Heart left ventricle (tissue), 16 donors: ENCODE results near the gene DPP9. TPM values are rescaled to one million over a fixed set of nuclear protein-coding genes. Genes with fewer than 3 reads are reported as not detected.

ENCODE experiments used
- ATAC-seq, 4 donors: fragments of 200-7000 bp; cut with Tn5 transposase; one replicate each; pipeline ENCODE4 v1.9.1; 2020 to 2022; ENCODE audit warnings: moderate library complexity in 4 of 4, mild to moderate bottlenecking in 3 of 4, moderate number of reproducible peaks in 1 of 4
- DNase-seq, 5 donors: peaks; one replicate each; pipeline ENCODE4 v3.0.0-alpha.2; 2020
- H3K27ac ChIP-seq, 12 donors: fragments of 200-600 bp; sonication (generic) in 4 of 12; one replicate each; pipeline versions ENCODE4 v1.5.0 to v1.8.0; 2016 to 2022; ENCODE audit warnings: mild to moderate bottlenecking in 2 of 12
- H3K27me3 ChIP-seq, 9 donors: fragments of 200-600 bp; sonication (generic) in 2 of 9; one replicate each; pipeline versions ENCODE4 v1.5.1 to v1.8.0; 2016 to 2022; ENCODE audit warnings: mild to moderate bottlenecking in 3 of 9
- H3K36me3 ChIP-seq, 9 donors: fragments of 200-600 bp; sonication (generic) in 2 of 9; one replicate each; pipeline versions ENCODE4 v1.5.0 to v1.8.0; 2018 to 2022; ENCODE audit warnings: mild to moderate bottlenecking in 2 of 9
- H3K4me1 ChIP-seq, 12 donors: fragments of 200-600 bp; sonication (generic) in 4 of 12; one replicate each; pipeline versions ENCODE4 v1.5.0 to v1.8.0; 2016 to 2022; ENCODE audit warnings: mild to moderate bottlenecking in 3 of 12
- H3K4me3 ChIP-seq, 12 donors: fragments of 200-600 bp; sonication (generic) in 4 of 12; one replicate each; pipeline versions ENCODE4 v1.5.0 to v1.8.0; 2017 to 2022; ENCODE audit warnings: mild to moderate bottlenecking in 9 of 12, moderate library complexity in 4 of 12
- H3K9me3 ChIP-seq, 12 donors: fragments of 200-600 bp; sonication (generic) in 4 of 12; one replicate each; pipeline versions ENCODE4 v1.5.0 to v1.8.0; 2016 to 2022; ENCODE audit warnings: mild to moderate bottlenecking in 1 of 12
- POLR2A ChIP-seq, 2 donors: fragments of 450-650 bp; IDR thresholded peaks; one replicate each; pipeline ENCODE4 v1.6.1; 2017; ENCODE audit warnings: antibody characterized with exemption in 2 of 2, mild to moderate bottlenecking in 2 of 2, moderate library complexity in 2 of 2
- whole genome bisulfite sequencing, 4 donors: extraction: QIAGEN DNeasy Blood & Tissue Kit in 2 of 4; methylation state at CpG; one replicate each; pipeline versions ENCODE4 v1.1.5 to v1.1.7; 2013 to 2018; 5-methylcytosine and 5-hydroxymethylcytosine counted together
- intact Hi-C, 10 donors: fragments of 100-400 bp; cut with DNase I; formaldehyde crosslinking; loops; one replicate each; pipeline versions ENCODE4 v1.11.1 to v1.14.2; 2022
- polyA plus RNA-seq, 2 donors: library from polyadenylated mRNA; stranded (reverse); fragments of 200-250 nt; gene quantifications; one replicate each; pipeline ENCODE4 v1.2.3, GENCODE V29; 2013
- total RNA-seq, 9 donors: library from RNA; depleted of rRNA in 2 of 9; stranded (reverse); fragments of >200 nt in 2 of 9; fragmentation: NEBNext Ultra II Directional in 3 of 9; extraction: Animal tissue kit (Norgen Biotek cat#: 25700) in 3 of 9; gene quantifications; one replicate each; pipeline versions ENCODE4 v1.1.0 to v1.2.4, GENCODE V29; 2016 to 2023
- TF ChIP-seq, protein P1 (sequence below), 12 donors: fragments of 200-600 bp; sonication (generic) in 4 of 12; IDR thresholded peaks; one replicate each; pipeline versions ENCODE4 v1.5.0 to v1.8.0; 2018 to 2022; ENCODE audit warnings: antibody characterized with exemption in 12 of 12, mild to moderate bottlenecking in 5 of 12
- donor health status: ischemic (EF 13 %, LVEDD 7.1; RV severe dilation, severe dysfunction).
- donor health status: healthy with polysubstance abuse.
- donor health status: DM: no; HTN: yes; CAD: no.
- donor health status: DM: no; HTN: no; CAD: no.
- donor health status: ischemic (EF 25% LVEDD 6.9; RV normal size, moderate dysfunction).
- donor health status: ischemic (EF 25% LVEDD 5.7; RV mildly dilated, moderate dysfunction).
- donor health status: healthy.
- donor health status: DM: yes; HTN: yes; CAD: no.
- donor health status: ischemic (EF 35%, LVEDD 5.7; RV mildly dilated, moderate dysfunction).
- donor health status: nonischemic (EF 11% LVEDD 7.7; RV severe dilation, severe dysfunction).
- donor health status: DM: yes; HTN: yes; CAD: no.
- donor health status: PGD.
- donor health status: ischemic (EF 29% LVEDD 5.4; RV normal size, mild dysfunction).
- donor health status: nonischemic (EF 23%, LVEDD 6.1; RV moderate dilation, normal function).

Gene DPP9
- total and polyA plus RNA-seq, 11 donors = 30.7 to 65.2 (median 47.7) TPM

DNA sequence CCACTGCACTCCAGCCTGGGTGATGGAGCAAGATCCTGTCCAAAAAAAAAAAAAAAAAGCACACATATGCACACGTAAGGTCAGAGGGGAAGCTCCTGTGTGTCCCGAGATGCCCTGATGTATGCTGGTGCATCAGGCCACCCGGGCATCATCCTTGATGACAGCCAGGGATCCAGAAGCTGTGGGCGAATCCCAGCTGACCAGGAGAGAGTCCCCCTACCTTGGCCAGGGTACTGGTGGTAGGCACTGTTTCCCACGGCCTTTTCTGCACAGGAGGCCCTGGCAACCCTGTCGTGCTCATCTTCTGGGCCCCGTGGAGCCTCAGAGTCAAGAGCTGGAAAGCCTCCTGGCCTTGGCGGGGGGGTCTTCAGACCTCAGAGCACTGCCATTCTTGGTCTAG, 67.5 kb downstream of the DPP9 start:
- Histone ChIP-seq H3K4me3 (no peak overlapping the region), H3K9me3 (peaks cover 0 to 14% (median 4%) of the 10 kb centered on the region in 12 donors), H3K4me1 (peaks cover 0 to 7% (median 0%) of the 10 kb centered on the region in 12 donors), H3K27ac (no peak overlapping the region), H3K36me3 (peaks cover 5 to 84% (median 67%) of the 10 kb centered on the region in 9 donors), H3K27me3 (no peaks in the 10 kb centered on the region)
- ATAC-seq = no peak
- WGBS, 4 donors = 77 to 82% (median 82%) methylated on average over 7 to 8 of the region's 8 CpGs
- no peak for DNase-seq
- TF ChIP-seq, protein P1, sequence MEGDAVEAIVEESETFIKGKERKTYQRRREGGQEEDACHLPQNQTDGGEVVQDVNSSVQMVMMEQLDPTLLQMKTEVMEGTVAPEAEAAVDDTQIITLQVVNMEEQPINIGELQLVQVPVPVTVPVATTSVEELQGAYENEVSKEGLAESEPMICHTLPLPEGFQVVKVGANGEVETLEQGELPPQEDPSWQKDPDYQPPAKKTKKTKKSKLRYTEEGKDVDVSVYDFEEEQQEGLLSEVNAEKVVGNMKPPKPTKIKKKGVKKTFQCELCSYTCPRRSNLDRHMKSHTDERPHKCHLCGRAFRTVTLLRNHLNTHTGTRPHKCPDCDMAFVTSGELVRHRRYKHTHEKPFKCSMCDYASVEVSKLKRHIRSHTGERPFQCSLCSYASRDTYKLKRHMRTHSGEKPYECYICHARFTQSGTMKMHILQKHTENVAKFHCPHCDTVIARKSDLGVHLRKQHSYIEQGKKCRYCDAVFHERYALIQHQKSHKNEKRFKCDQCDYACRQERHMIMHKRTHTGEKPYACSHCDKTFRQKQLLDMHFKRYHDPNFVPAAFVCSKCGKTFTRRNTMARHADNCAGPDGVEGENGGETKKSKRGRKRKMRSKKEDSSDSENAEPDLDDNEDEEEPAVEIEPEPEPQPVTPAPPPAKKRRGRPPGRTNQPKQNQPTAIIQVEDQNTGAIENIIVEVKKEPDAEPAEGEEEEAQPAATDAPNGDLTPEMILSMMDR (IDR thresholded peaks at IDR 0.05) = no peak
- TF ChIP-seq POLR2A (IDR thresholded peaks at IDR 0.05) = no peak
- intact Hi-C loops = no loop called here

DNA sequence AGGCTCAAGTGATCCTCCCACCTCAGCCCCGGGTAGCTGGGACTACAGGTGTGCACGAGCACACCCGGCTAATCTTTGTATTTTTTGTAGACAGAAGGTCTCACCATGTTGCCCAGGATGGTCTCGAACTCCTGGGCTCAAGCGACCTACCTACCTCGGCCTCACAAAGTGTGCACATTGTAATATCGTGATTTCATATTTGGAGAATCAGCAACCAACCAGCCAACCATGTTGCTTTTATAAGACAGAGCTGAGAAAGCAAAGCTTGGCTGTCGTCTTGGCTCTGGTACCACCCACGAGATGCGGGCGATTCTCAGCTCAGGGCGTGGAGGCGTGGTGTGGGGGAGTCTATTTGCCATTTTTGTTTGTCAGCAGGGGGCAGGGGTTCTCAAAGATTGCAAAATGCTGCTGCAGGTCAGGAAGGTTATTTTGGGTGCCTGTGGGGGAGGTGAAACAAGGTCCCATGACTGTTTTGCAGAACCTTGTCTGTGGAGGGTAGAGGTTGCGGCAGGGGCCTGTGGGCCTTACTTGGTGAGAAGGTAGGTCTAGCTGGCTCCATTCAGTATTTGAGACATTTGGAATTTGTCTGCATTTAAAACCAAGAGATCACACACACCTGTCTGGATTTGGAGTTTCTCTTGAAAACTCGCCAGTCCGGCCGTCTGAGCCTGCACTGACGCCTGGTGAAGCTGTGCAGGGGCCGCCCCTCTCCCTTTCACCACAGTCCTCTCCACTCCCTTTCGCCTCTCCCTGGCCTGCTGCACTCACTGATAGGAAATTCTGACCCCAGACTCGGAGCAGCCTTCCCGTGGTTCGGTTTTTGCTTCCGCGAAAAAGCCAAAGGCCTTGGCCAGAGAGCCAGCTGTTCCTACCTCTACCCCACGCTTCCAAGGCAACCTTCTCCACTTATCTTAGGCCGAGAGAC, 68.9 kb downstream of the DPP9 start:
- no peak for TF ChIP-seq POLR2A (IDR thresholded peaks at IDR 0.05)
- TF ChIP-seq, protein P1 (IDR thresholded peaks at IDR 0.05) = no peak
- 76 to 85% (median 81%) methylated on average over 27 of the region's 27 CpGs for WGBS, 4 donors
- Histone ChIP-seq H3K27ac (peak overlapping the region in 4 of 12 donors; percentile 10 to 45 (median 28)), H3K4me1 (peaks cover 0 to 17% (median 6%) of the 10 kb centered on the region in 12 donors), H3K27me3 (no peaks in the 10 kb centered on the region), H3K36me3 (peaks cover 5 to 72% (median 54%) of the 10 kb centered on the region in 9 donors), H3K9me3 (peaks cover 0 to 14% (median 4%) of the 10 kb centered on the region in 12 donors), H3K4me3 (no peak overlapping the region)
- peak in 2 of 4 donors; percentile 6 to 51 for ATAC-seq
- intact Hi-C loops = no loop called here
- no peak for DNase-seq

DNA sequence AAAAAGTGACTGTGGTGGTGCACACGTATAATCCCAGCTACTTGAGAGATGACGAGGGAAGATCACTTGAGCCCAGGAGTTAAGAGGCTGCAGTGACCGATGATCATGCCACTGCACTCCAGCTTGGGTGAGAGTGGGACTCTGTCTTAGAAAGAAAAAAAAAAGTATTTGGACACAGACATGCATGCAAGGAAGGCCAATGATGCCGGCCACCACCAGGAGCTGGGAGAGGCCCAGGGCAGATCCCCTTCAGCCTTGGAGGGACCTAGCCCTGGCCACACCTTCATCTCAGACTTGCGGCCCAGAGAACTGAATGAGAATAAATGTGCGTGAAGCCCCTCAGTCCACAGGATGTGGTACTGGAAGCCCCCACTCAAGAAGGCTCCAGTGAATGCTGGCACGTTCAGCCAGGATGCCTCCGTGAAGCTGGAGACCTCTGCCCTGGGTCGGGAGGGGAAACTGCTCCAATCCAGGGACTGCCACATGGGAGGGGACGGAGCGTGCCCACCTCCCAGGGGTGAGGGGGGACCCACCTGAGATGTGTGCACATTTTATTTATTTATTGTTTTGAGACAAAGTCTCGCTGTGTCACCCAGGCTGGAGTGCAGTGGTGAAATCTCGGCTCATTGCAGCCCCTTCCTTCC, 69.7 kb downstream of the DPP9 start:
- 77 to 86% (median 82%) methylated on average over 11 to 13 of the region's 13 CpGs for WGBS, 4 donors
- H3K27ac ChIP-seq = peak overlapping the region in 2 of 12 donors; percentile 19 to 25
- H3K4me3 ChIP-seq = no peak overlapping the region
- DNase-seq = no peak
- intact Hi-C loops = no loop called here
- peaks cover 0 to 25% (median 14%) of the 10 kb centered on the region in 12 donors for H3K4me1 ChIP-seq
- H3K27me3 ChIP-seq = no peaks in the 10 kb centered on the region
- H3K36me3 ChIP-seq = peaks cover 5 to 64% (median 47%) of the 10 kb centered on the region in 9 donors
- TF ChIP-seq POLR2A (IDR thresholded peaks at IDR 0.05) = no peak
- TF ChIP-seq, protein P1 (IDR thresholded peaks at IDR 0.05) = no peak
- peaks cover 0 to 12% (median 4%) of the 10 kb centered on the region in 12 donors for H3K9me3 ChIP-seq
- ATAC-seq = no peak

DNA sequence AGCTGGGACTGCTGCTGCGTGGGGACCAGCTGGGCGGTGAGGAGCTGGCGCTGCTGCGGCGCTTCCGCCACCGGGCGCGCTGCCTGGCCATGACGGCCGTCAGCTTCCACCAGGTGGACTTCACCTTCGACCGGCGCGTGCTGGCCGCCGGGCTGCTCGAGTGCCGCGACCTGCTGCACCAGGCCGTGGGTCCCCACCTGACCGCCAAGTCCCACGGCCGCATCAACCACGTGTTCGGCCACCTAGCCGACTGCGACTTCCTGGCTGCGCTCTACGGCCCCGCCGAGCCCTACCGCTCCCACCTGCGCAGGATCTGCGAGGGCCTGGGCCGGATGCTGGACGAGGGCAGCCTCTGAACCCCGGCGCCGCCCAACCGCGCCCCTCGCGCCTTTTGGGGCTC, 71.6 kb downstream of the DPP9 start:
- TF ChIP-seq POLR2A (IDR thresholded peaks at IDR 0.05) = no peak
- TF ChIP-seq, protein P1 (IDR thresholded peaks at IDR 0.05) = no peak
- Histone ChIP-seq H3K4me3 (no peak overlapping the region), H3K27ac (no peak overlapping the region), H3K9me3 (no peaks in the 10 kb centered on the region), H3K36me3 (peaks cover 0 to 45% (median 30%) of the 10 kb centered on the region in 9 donors), H3K27me3 (no peaks in the 10 kb centered on the region), H3K4me1 (peaks cover 0 to 40% (median 24%) of the 10 kb centered on the region in 12 donors)
- no peak for ATAC-seq
- WGBS, 4 donors = 95 to 97% (median 96%) methylated on average over 34 to 44 of the region's 44 CpGs
- DNase-seq = no peak
- intact Hi-C loops = no loop called here
